GM12892 (cell line): Measurements from ENCODE around the gene RTTN.

Experiments
- POLR2A ChIP-seq: IDR thresholded peaks from 2 replicates; pipeline ENCODE4 v1.6.1; 2011; ENCODE audit warnings: low read depth, low read length, control low read depth
- POLR2AphosphoS5 ChIP-seq: IDR thresholded peaks from 2 replicates; pipeline ENCODE4 v1.6.1; 2011; ENCODE audit warnings: low read depth, low read length, control low read depth
- TAF1 ChIP-seq: IDR thresholded peaks from 2 replicates; pipeline ENCODE4 v1.6.1; 2011; ENCODE audit warnings: low read depth, mild to moderate bottlenecking, control low read depth, low read length, borderline replicate concordance

GRCh38 chr18:70082430-70082829, 123.1 kb downstream of the RTTN start:
- no peak for TF ChIP-seq POLR2A
- no peak for TF ChIP-seq POLR2AphosphoS5
- no peak for TF ChIP-seq TAF1
